Measurements from ENCODE around the gene PARP16. TPM values are rescaled to one million over a fixed set of nuclear protein-coding genes. Genes with fewer than 3 reads are reported as not detected.
A peak's percentile ranks its signal among the peaks of the same experiment; 100 is the strongest.

The PARP16 gene
- total RNA-seq, 1 experiment from 2014 or later = 9.7 TPM

DNA sequence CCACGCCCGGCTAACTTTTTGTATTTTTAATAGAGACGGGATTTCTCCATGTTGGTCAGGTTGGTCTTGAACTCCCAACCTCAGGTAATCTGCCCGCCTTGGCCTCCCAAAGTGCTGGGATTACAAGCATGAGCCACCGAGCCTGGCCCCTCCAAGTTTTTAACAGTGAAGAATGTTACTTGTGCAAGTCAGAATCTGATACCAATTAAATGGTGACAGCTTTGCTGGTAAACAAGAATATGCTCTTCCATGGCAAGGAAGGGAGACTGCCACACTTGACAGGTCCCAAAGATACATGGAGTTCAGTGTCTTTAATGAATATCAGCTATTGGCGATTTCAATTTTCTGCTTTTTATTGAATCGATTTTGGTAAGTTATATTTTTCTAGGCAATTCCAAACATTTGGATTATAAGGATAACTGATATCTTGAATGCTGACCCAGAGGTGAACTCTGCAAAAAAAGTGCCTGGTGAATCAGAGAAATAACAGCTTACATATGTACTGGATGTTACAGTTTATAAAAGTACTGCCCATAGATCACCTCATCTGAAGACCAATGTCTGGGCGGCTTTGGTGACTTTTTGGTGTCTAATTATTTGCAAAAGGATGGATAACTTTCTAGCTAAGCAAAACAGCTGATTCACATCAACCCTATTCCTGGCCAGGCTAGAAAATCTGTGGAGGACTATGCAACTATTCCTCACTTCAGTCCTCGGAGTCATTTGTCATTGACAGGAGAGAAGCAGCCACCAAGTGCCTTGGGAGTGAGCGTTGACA lies 1.2 kb downstream of the PARP16 start:
- ChIA-PET CTCF (interaction anchor here (1.1 to 1.7 kb wide), 2 partner anchors 12 to 251 kb away, joined by 3 read pairs; no protein-coding TSS in a partner anchor), POLR2A (interaction anchor here (1.3 to 2.7 kb wide), 5 partner anchors 10 to 99 kb away, joined by 5 to 46 read pairs (median 12); partner anchors contain the start of genes CLPX, RNU5A-1 and RNU5B-1), RAD21 (ENCODE audit: low non-redundant PET in 1 of 2, low total read pairs in 2 of 2, uncharacterized antibody in 2 of 2, unreplicated experiment in 2 of 2) (no interaction called here)
- Histone ChIP-seq H3K36me3 (ENCODE audit: control insufficient read depth in 1 of 2, insufficient read depth in 2 of 2, low read length in 2 of 2) (no peaks in the 10 kb centered on the region), H3K4me2 (ENCODE audit: low read length) (peak overlapping the region; percentile 91), H3K27me3 (ENCODE audit: insufficient read depth, low read length) (no peaks in the 10 kb centered on the region), H3K9me3 (ENCODE audit: control insufficient read depth in 1 of 2, insufficient read depth in 1 of 2, low read depth in 1 of 2, low read length in 2 of 2) (no peaks in the 10 kb centered on the region), H3K27ac (ENCODE audit: low read depth, low read length) (no peak overlapping the region), H2AFZ (ENCODE audit: low read depth, low read length, poor library complexity, severe bottlenecking) (no peak overlapping the region), H4K20me1 (ENCODE audit: insufficient read depth) (no peaks in the 10 kb centered on the region), H3K9ac (ENCODE audit: low read length) (peak overlapping the region; percentile 76), H3K4me1 (ENCODE audit: control insufficient read depth in 1 of 2, insufficient read depth in 2 of 2, low read length in 2 of 2) (peaks cover 11 to 20% of the 10 kb centered on the region in 2 experiments), H3K4me3 (replicated peaks in 1 of 2; ENCODE audit: low read depth in 1 of 2, low read length in 2 of 2) (peak overlapping the region; percentile 64 to 87), H3K79me2 (ENCODE audit: insufficient read depth, low read length) (no peaks in the 10 kb centered on the region), H3K9me2 (ENCODE audit: insufficient read depth) (no peaks in the 10 kb centered on the region)
- intact Hi-C loops (cut with micrococcal nuclease) = no loop called here
- TF ChIP-seq POLR2AphosphoS5 (IDR thresholded peaks at IDR 0.05; ENCODE audit: low read depth, low read length) = no peak
- no peak for TF ChIP-seq SIN3A (IDR thresholded peaks at IDR 0.05; ENCODE audit: low read depth)
- no peak for TF ChIP-seq TCF7L2 (IDR thresholded peaks at IDR 0.05; ENCODE audit: borderline replicate concordance, extremely low read depth, insufficient read depth, insufficient read length)
- BruUV-seq (replicated peaks) = TSS peak; percentile 57
- DNase-seq (ENCODE audit: low read depth, low spot score) (no peak), ATAC-seq (no peak)

GRCh38 chr15:65278480-65278879 lies 8.2 kb downstream of the PARP16 start:
- Histone ChIP-seq H3K9ac (ENCODE audit: low read length) (no peak overlapping the region), H3K79me2 (ENCODE audit: insufficient read depth, low read length) (no peaks in the 10 kb centered on the region), H3K27me3 (ENCODE audit: insufficient read depth, low read length) (no peaks in the 10 kb centered on the region), H3K4me3 (replicated peaks in 1 of 2; ENCODE audit: low read depth in 1 of 2, low read length in 2 of 2) (no peak overlapping the region), H3K36me3 (ENCODE audit: control insufficient read depth in 1 of 2, insufficient read depth in 2 of 2, low read length in 2 of 2) (no peaks in the 10 kb centered on the region), H4K20me1 (ENCODE audit: insufficient read depth) (no peaks in the 10 kb centered on the region), H3K27ac (ENCODE audit: low read depth, low read length) (no peak overlapping the region), H3K4me2 (ENCODE audit: low read length) (no peak overlapping the region), H3K9me3 (ENCODE audit: control insufficient read depth in 1 of 2, insufficient read depth in 1 of 2, low read depth in 1 of 2, low read length in 2 of 2) (no peaks in the 10 kb centered on the region), H3K4me1 (ENCODE audit: control insufficient read depth in 1 of 2, insufficient read depth in 2 of 2, low read length in 2 of 2) (peaks cover 7 to 19% of the 10 kb centered on the region in 2 experiments), H2AFZ (ENCODE audit: low read depth, low read length, poor library complexity, severe bottlenecking) (no peak overlapping the region), H3K9me2 (ENCODE audit: insufficient read depth) (no peaks in the 10 kb centered on the region)
- BruUV-seq (replicated peaks) = no TSS peak
- no peak for DNase-seq (ENCODE audit: low read depth, low spot score)
- intact Hi-C loops (cut with micrococcal nuclease) = loop anchor here (10.0 kb wide), 1 partner anchor 544 kb away; no protein-coding TSS in a partner anchor
- ChIA-PET RAD21 (ENCODE audit: low non-redundant PET in 1 of 2, low total read pairs in 2 of 2, uncharacterized antibody in 2 of 2, unreplicated experiment in 2 of 2) (no interaction called here), POLR2A (interaction anchor here (1.2 to 1.9 kb wide), 3 partner anchors 8 to 93 kb away, joined by 3 to 7 read pairs (median 5); partner anchors contain the start of genes CLPX, PARP16 and RNU5B-1), CTCF (no interaction called here)
- no peak for ATAC-seq
- TF ChIP-seq FOSL1 (IDR thresholded peaks at IDR 0.05; ENCODE audit: low read depth) (no peak), SIN3A (IDR thresholded peaks at IDR 0.05; ENCODE audit: low read depth) (no peak), ATF3 (IDR thresholded peaks at IDR 0.05) (no peak), RAD21 (IDR thresholded peaks at IDR 0.05; ENCODE audit: low read depth) (no peak), SRF (IDR thresholded peaks at IDR 0.05; ENCODE audit: low read depth) (no peak), CBX3 (IDR thresholded peaks at IDR 0.05; ENCODE audit: low read depth) (no peak), POLR2A (IDR thresholded peaks at IDR 0.05; ENCODE audit: borderline replicate concordance, extremely low read depth, insufficient read depth, insufficient read length) (no peak), EGR1 (IDR thresholded peaks at IDR 0.05; ENCODE audit: low read depth) (no peak), EZH2phosphoT487 (IDR thresholded peaks at IDR 0.05; ENCODE audit: borderline replicate concordance) (no peak), POLR2AphosphoS5 (IDR thresholded peaks at IDR 0.05; ENCODE audit: low read depth, low read length) (no peak), SP1 (IDR thresholded peaks at IDR 0.05; ENCODE audit: low read depth) (no peak), YY1 (IDR thresholded peaks at IDR 0.05; ENCODE audit: extremely low read depth, insufficient replicate concordance, low read depth, low read length) (no peak)
- TF ChIP-seq, protein P1, sequence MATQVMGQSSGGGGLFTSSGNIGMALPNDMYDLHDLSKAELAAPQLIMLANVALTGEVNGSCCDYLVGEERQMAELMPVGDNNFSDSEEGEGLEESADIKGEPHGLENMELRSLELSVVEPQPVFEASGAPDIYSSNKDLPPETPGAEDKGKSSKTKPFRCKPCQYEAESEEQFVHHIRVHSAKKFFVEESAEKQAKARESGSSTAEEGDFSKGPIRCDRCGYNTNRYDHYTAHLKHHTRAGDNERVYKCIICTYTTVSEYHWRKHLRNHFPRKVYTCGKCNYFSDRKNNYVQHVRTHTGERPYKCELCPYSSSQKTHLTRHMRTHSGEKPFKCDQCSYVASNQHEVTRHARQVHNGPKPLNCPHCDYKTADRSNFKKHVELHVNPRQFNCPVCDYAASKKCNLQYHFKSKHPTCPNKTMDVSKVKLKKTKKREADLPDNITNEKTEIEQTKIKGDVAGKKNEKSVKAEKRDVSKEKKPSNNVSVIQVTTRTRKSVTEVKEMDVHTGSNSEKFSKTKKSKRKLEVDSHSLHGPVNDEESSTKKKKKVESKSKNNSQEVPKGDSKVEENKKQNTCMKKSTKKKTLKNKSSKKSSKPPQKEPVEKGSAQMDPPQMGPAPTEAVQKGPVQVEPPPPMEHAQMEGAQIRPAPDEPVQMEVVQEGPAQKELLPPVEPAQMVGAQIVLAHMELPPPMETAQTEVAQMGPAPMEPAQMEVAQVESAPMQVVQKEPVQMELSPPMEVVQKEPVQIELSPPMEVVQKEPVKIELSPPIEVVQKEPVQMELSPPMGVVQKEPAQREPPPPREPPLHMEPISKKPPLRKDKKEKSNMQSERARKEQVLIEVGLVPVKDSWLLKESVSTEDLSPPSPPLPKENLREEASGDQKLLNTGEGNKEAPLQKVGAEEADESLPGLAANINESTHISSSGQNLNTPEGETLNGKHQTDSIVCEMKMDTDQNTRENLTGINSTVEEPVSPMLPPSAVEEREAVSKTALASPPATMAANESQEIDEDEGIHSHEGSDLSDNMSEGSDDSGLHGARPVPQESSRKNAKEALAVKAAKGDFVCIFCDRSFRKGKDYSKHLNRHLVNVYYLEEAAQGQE (IDR thresholded peaks at IDR 0.05; ENCODE audit: low read depth) = no peak

All from HCT116 (cell line).